Measurements from ENCODE around the gene AFAP1L1. TPM values are rescaled to one million over a fixed set of nuclear protein-coding genes. Genes with fewer than 3 reads are reported as not detected.

Gene AFAP1L1
- total and polyA plus RNA-seq, 2 of the 13 experiments (the other 11 are each of a cell fraction or from before 2014, with no cell fraction given): 0.38 to 1.0 TPM

DNA sequence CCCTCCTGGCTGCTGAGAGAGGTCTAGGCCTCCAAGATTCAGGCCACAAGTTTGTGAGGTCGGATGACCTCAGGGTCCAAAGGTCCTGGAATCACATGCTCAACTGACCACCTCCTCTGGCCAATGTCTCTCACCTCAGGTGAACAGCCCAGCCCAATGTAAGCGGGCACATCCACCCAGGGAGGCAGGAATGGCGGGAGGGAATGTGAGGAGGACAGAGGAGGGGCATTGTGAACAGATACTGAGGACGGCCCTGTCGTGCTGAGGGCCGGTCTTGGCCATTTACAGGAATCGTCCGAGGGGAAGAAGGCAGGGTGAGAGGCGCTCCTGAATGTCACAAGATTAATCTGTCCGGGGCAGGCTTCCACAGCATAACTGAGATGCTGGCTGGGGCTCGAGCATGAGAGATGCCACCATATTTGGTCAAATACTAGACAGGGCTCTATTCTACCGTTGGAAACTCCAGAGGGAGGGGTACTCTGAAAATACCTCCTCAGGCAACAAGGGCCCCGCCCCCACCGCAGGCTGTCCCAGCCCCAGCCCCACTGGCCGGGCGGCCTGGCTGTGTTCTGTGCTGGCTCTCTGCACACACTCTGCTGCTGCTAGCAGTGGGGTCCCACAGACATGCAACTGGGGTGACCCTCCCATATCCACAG lies 108.9 kb downstream of the AFAP1L1 start (continued):
- TF ChIP-seq MAFK (conservative IDR thresholded peaks at IDR 0.05 in 1 of 2, IDR thresholded peaks at IDR 0.05 in 1 of 2; ENCODE audit: low read length in 2 of 2) (no peak), BORCS8-MEF2B (CRISPR knock-in tag; IDR thresholded peaks at IDR 0.05) (peak; percentile 58; the same call in 1 of the 2 replicates), NFYC (CRISPR knock-in tag; IDR thresholded peaks at IDR 0.05) (peak; percentile 64), ZNF652 (CRISPR knock-in tag; IDR thresholded peaks at IDR 0.05; ENCODE audit: borderline replicate concordance, low read depth) (peak; percentile 22; the same call in 1 of the 2 replicates), TAF1 (CRISPR knock-in tag; IDR thresholded peaks at IDR 0.05) (peak; percentile 73), MXI1 (IDR thresholded peaks at IDR 0.05; ENCODE audit: borderline replicate concordance, low read depth, low read length) (peak; percentile 26; the same call in 1 of the 3 replicates), ARNT2 (CRISPR knock-in tag; IDR thresholded peaks at IDR 0.05; ENCODE audit: low read depth) (no peak), HNF4A (CRISPR knock-in tag; IDR thresholded peaks at IDR 0.05) (peak; percentile 91), ZNF549 (CRISPR knock-in tag; IDR thresholded peaks at IDR 0.05) (no peak), CSRNP2 (CRISPR knock-in tag; conservative IDR thresholded peaks at IDR 0.05; ENCODE audit: low read depth) (no peak), EP300 (IDR thresholded peaks at IDR 0.05; ENCODE audit: low read depth in 2 of 2, low read length in 2 of 2) (peak in 1 of 2 experiments; percentile 39; a peak in 1 of 4 replicates), EP300 (CRISPR knock-in tag; IDR thresholded peaks at IDR 0.05; ENCODE audit: borderline replicate concordance) (peak; percentile 39; the same call in 1 of the 2 replicates), REPIN1 (CRISPR knock-in tag; IDR thresholded peaks at IDR 0.05; ENCODE audit: borderline replicate concordance, low read depth) (peak; percentile 45; the same call in 1 of the 2 replicates), TMF1 (CRISPR knock-in tag; IDR thresholded peaks at IDR 0.05; ENCODE audit: low read depth) (0 out of 2 replicates have a peak, but pooled peaks have one; percentile 28), TFDP2 (CRISPR knock-in tag; IDR thresholded peaks at IDR 0.05) (peak; percentile 59), PPARG (CRISPR knock-in tag; conservative IDR thresholded peaks at IDR 0.05) (no peak), SALL1 (CRISPR knock-in tag; IDR thresholded peaks at IDR 0.05) (peak; percentile 84), ESRRA (CRISPR knock-in tag; IDR thresholded peaks at IDR 0.05; ENCODE audit: low read depth) (0 out of 2 replicates have a peak, but pooled peaks have one; percentile 46), KDM3A (CRISPR knock-in tag; IDR thresholded peaks at IDR 0.05; ENCODE audit: low read depth) (no peak), FIP1L1 (IDR thresholded peaks at IDR 0.05; ENCODE audit: borderline replicate concordance, insufficient read depth, low read depth, low read length) (no peak), KLF9 (CRISPR knock-in tag; IDR thresholded peaks at IDR 0.05; ENCODE audit: low read depth) (no peak), DMAP1 (CRISPR knock-in tag; IDR thresholded peaks at IDR 0.05) (0 out of 2 replicates have a peak, but pooled peaks have one; percentile 47), TFE3 (CRISPR knock-in tag; IDR thresholded peaks at IDR 0.05) (peak; percentile 96), ATF7-NPFF (CRISPR knock-in tag; IDR thresholded peaks at IDR 0.05; ENCODE audit: low read depth) (no peak), ZMYM3 (CRISPR knock-in tag; IDR thresholded peaks at IDR 0.05) (peak; percentile 59; the same call in 1 of the 2 replicates)
- TF ChIP-seq, protein P1, sequence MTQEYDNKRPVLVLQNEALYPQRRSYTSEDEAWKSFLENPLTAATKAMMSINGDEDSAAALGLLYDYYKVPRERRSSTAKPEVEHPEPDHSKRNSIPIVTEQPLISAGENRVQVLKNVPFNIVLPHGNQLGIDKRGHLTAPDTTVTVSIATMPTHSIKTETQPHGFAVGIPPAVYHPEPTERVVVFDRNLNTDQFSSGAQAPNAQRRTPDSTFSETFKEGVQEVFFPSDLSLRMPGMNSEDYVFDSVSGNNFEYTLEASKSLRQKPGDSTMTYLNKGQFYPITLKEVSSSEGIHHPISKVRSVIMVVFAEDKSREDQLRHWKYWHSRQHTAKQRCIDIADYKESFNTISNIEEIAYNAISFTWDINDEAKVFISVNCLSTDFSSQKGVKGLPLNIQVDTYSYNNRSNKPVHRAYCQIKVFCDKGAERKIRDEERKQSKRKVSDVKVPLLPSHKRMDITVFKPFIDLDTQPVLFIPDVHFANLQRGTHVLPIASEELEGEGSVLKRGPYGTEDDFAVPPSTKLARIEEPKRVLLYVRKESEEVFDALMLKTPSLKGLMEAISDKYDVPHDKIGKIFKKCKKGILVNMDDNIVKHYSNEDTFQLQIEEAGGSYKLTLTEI (CRISPR knock-in tag; conservative IDR thresholded peaks at IDR 0.05): no peak

Measured in HepG2 (cell line).